GM20000 (cell line): Measurements from ENCODE around the gene TCP11.

Experiments
- DNase-seq: peaks from one replicate; pipeline ENCODE4 v3.0.0; 2012; ENCODE audit warnings: low spot score
- TF ChIP-seq, protein P1 (sequence below): IDR thresholded peaks from 2 replicates; pipeline ENCODE4 v1.5.1; 2012; ENCODE audit warnings: mild to moderate bottlenecking, control low read depth; ENCODE audit errors: extremely low read depth, missing control alignments

Gene TCP11

DNA sequence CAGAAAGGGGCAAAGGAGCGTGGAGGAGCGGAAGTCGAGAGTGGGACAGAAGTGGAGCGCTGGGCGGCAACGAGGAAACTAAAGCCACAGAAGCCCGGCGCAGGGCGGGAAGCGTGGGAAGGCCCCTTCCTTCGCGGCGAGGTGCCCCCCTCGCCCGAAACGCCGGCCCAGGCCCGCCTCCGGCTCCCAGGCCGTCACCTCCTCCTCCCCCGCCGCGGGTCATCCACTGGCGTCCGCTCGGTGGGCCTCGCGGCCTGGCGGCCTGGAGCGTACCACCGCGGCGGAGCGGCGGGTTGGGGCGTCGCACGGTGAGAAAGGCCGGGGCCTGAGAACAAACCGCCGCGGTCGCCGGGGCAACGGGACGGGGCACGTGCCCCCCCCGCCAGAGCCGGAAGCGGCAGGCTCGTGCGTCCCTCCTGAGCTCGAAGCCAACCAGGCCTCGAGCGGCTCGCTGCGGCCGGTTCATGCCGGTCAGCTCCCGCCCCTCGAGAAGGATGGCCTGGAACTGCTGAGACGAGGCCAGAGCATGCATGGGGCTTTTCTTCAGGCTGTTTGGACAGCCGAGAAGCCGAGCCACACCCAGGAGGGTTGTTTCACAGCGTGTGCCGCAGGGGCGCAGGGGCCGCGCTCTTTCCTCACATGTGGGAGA is at the start of gene TCP11:
Gene TCP11, minus strand, starts transcription at position 333 of the 649 bp plus-strand sequence. CDS start 469 bp downstream, outside the sequence.
- TF ChIP-seq, protein P1, sequence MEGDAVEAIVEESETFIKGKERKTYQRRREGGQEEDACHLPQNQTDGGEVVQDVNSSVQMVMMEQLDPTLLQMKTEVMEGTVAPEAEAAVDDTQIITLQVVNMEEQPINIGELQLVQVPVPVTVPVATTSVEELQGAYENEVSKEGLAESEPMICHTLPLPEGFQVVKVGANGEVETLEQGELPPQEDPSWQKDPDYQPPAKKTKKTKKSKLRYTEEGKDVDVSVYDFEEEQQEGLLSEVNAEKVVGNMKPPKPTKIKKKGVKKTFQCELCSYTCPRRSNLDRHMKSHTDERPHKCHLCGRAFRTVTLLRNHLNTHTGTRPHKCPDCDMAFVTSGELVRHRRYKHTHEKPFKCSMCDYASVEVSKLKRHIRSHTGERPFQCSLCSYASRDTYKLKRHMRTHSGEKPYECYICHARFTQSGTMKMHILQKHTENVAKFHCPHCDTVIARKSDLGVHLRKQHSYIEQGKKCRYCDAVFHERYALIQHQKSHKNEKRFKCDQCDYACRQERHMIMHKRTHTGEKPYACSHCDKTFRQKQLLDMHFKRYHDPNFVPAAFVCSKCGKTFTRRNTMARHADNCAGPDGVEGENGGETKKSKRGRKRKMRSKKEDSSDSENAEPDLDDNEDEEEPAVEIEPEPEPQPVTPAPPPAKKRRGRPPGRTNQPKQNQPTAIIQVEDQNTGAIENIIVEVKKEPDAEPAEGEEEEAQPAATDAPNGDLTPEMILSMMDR, result no peak
- DNase-seq, result peak; percentile 43

DNA sequence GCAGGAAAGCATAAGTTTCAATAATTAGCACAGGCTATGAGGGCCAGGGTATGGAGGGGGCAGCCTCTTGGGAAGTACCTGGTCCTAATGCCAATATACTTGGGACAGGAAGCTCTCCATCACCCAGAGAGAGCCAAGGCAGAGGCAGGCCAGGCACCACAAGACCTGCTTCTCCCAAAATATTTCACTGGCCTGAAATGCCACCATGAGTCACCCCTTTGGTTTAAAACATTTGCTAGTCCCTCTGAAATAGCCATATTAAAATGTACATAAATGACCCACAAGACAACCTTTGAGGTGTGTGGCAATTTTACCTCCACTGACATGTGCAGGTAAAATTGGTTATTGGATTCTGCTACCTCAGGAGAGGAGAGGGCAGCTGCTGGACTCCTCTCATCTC is 49.2 kb upstream of the TCP11 start:
- TF ChIP-seq, protein P1, result no peak
- no peak for DNase-seq

DNA sequence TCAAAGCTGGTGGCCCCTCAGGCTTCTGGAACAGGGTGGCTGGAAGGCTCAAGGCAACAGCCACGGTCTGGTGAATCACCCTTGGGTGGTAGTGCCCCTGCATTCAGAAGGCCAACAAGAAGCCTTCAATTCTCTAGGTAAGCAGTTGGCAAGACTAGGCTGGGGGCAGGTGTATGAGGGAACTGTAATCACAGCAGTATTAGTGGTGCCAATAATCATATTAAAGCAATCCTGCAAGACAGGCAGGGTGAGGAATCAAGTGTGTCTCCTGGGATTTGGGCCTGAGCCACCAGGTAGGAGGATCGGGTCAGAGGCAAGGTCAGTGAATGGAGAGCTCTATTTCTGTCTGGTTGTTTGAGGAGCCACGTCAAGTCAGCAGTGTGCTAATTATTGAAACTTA is 47.7 kb upstream of the TCP11 start:
- TF ChIP-seq, protein P1, result no peak
- no peak for DNase-seq

DNA sequence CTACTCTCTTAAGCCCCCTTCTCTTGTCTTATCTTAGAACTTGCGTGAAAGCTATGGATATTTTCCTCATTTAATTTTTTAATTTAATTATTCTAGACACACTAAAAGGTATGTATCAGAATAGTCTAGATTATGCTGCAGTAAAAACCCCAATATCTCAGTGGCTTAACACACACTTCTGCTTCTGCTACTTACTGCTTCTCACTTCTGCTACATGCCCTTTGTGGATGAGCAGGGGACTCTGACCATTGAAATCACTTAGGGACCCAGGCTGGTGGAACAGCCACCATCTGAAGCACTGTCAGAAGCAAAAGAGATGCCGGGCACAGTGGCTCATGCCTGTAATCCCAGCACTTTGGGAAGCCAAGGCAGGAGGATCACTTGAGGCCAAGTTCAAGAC is 45.4 kb upstream of the TCP11 start:
- no peak for DNase-seq
- TF ChIP-seq, protein P1, result no peak

DNA sequence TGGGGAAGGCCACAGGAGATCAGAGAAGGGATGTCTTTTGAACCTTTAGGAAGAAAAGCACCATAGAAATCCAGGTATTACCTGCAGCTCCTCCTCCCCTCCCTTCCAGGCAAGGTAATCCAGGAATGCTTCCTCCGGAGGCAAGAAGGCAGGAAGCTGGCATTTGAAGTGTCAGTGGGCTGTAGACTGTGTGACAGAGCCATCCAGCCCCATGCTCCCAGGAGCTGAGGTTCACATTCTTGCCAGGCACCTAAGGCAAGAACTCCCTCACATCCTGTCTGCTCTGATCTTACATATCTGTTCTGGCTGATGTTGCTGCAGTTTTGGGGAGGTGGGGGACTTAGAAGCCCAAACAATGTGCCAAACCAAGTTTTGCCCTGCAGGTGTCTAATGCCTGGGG is 44.8 kb upstream of the TCP11 start:
- TF ChIP-seq, protein P1, result no peak
- no peak for DNase-seq

DNA sequence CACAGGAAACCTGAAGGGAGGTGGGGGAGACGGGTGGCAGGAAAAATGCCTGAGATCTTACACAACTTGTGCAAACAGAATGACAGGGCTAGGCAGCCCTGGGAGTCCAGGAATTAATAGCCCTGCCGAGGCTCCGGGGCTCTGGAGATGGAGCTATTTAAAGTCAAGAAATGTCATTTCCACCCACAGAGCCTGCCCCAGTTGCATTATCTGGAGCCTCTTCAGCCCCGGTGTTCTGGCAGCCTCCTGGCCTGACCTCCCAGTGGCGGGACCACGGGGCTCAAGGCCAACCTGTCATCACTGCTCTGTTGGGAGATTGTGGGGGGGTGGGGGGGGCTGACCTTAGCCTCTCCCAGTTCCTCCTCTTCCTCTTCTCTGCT is 44.2 kb upstream of the TCP11 start:
- TF ChIP-seq, protein P1, result no peak
- DNase-seq, result no peak

DNA sequence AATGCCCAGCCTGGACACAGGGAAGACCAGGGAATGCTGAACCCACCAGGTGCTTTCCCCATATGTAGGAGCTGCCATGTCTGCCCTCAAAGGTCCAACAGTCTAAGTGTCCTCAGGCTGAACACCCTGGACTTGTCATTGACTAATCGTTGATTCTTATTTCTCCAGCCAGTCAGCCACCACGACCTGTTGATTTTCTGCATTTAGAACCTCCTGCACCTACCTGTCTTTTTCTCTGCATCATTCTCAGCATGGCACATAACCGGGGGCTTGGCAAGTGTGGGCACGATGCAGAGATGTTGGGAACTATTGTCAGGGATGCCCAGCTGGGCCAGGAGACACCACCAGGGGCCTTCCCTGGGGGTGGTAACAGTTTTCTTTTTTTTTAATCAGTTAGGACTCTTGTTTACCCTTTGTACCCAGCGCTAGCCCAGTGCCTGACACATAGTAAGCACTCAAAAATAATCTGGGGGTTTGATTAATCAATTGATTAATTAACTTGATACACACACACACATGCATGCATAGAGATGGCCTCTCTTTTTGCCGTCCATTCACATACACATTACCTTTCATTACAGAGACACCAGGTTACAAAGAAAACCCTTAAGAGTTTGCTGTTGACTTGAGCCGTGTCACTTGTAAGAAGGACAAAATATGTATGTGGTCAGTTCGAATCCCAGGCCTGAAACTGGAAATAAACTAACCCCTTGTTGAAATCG is 43.6 kb upstream of the TCP11 start:
- no peak for DNase-seq
- TF ChIP-seq, protein P1, result no peak
